Measurements from ENCODE around the gene SCYGR1.

SCYGR1 gene

DNA sequence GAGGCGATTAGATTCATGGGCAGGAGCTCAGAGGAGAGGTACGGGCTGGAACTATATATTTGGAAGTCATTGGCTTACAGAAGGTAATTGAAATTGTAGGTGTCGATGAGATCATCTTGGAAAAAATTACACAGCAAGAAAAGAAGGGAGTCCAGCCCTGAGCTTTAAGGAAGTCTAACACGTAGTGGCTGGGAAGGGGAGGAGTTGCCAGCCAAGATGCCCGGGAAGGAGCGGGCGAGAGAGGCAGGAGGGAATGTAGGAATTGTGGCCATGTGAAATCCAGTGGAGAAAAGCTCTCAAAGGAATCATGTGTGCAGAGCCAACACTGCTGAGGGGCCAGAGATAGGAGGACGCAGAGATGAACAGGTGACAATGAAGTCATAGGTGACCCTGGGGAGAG is 25.6 kb upstream of the SCYGR1 start:
- no peak overlapping the region for H3K4me2 ChIP-seq (ENCODE audit: low read length)
- no peaks in the 10 kb centered on the region for H3F3A ChIP-seq (ENCODE audit: control insufficient read depth, insufficient read depth)
- H4K20me1 ChIP-seq (ENCODE audit: control insufficient read depth, insufficient read depth, low read depth, low read length) = no peaks in the 10 kb centered on the region
- no peak for TF ChIP-seq CTCF (IDR thresholded peaks at IDR 0.05; ENCODE audit: low read depth, low read length, poor library complexity, severe bottlenecking)
- TF ChIP-seq EZH2phosphoT487 (IDR thresholded peaks at IDR 0.05; ENCODE audit: borderline replicate concordance, low read length) = no peak
- no peaks in the 10 kb centered on the region for H3K9me2 ChIP-seq (replicated peaks; ENCODE audit: control insufficient read depth, low read length)
- no peak overlapping the region for H3K4me3 ChIP-seq (ENCODE audit: low read length)
- H3K27me3 ChIP-seq (ENCODE audit: control insufficient read depth, low read length) = 0 out of 2 replicates have a peak, but pooled peaks cover 3% of the 10 kb centered on the region
- no peaks in the 10 kb centered on the region for H3K36me3 ChIP-seq (ENCODE audit: control insufficient read depth, low read length)
- no peak overlapping the region for H3K27ac ChIP-seq (ENCODE audit: low read depth, low read length)
- H3K79me2 ChIP-seq (ENCODE audit: control insufficient read depth, low read length) = no peaks in the 10 kb centered on the region
- no peaks in the 10 kb centered on the region for H3K4me1 ChIP-seq (ENCODE audit: control insufficient read depth, low read length)
- no peaks in the 10 kb centered on the region for H3K9me3 ChIP-seq (ENCODE audit: control insufficient read depth, insufficient read depth, low read length)

DNA sequence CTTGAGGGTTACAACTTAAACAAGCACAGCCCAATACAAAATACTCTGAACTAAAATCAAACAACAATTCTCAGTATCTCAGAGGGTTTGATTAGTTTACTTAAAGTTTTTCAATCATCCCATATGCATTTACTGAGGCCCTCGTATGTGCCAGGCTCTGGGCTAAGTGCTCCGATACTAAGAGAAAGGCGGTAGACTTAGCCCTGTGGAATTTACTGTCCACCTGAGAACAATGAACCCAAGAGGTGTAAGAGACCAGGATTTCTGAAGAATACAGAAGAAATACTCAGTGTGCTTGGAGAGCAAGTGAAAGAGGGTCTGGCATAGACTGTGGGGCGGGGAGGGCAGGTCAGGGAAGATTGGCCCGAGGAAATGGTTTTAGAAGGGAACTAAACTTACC is 25.1 kb upstream of the SCYGR1 start:
- TF ChIP-seq EZH2phosphoT487 (IDR thresholded peaks at IDR 0.05; ENCODE audit: borderline replicate concordance, low read length) = no peak
- TF ChIP-seq CTCF (IDR thresholded peaks at IDR 0.05; ENCODE audit: low read depth, low read length, poor library complexity, severe bottlenecking) = no peak
- 0 out of 2 replicates have a peak, but pooled peaks cover 3% of the 10 kb centered on the region for H3K27me3 ChIP-seq (ENCODE audit: control insufficient read depth, low read length)
- H3K4me1 ChIP-seq (ENCODE audit: control insufficient read depth, low read length) = no peaks in the 10 kb centered on the region
- no peak overlapping the region for H3K4me3 ChIP-seq (ENCODE audit: low read length)
- H3K36me3 ChIP-seq (ENCODE audit: control insufficient read depth, low read length) = no peaks in the 10 kb centered on the region
- H3K79me2 ChIP-seq (ENCODE audit: control insufficient read depth, low read length) = no peaks in the 10 kb centered on the region
- H3K4me2 ChIP-seq (ENCODE audit: low read length) = no peak overlapping the region
- no peaks in the 10 kb centered on the region for H3F3A ChIP-seq (ENCODE audit: control insufficient read depth, insufficient read depth)
- H4K20me1 ChIP-seq (ENCODE audit: control insufficient read depth, insufficient read depth, low read depth, low read length) = no peaks in the 10 kb centered on the region
- no peak overlapping the region for H3K27ac ChIP-seq (ENCODE audit: low read depth, low read length)
- H3K9me3 ChIP-seq (ENCODE audit: control insufficient read depth, insufficient read depth, low read length) = no peaks in the 10 kb centered on the region
- H3K9me2 ChIP-seq (replicated peaks; ENCODE audit: control insufficient read depth, low read length) = no peaks in the 10 kb centered on the region

DNA sequence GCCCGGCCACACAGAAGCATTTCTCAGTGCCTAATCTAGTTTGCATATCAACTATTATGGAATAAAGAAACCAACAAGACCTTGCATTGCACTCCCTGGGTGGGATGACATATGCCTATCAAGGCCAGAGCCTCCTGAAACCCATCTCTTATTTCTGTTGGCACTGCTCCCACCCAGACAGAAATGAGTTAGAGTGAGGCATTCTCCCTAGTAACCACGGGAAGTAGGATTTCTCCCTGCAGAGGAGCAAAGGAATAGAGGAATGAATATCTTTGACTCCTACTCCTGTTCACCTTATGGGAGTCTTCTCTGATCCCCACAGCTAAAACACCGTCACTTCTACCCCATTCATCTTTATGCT is 24.2 kb upstream of the SCYGR1 start:
- Histone ChIP-seq H3K9me2 (replicated peaks; ENCODE audit: control insufficient read depth, low read length) (no peaks in the 10 kb centered on the region), H3K27ac (ENCODE audit: low read depth, low read length) (no peak overlapping the region), H4K20me1 (ENCODE audit: control insufficient read depth, insufficient read depth, low read depth, low read length) (no peaks in the 10 kb centered on the region), H3K9me3 (ENCODE audit: control insufficient read depth, insufficient read depth, low read length) (no peaks in the 10 kb centered on the region), H3K4me3 (ENCODE audit: low read length) (no peak overlapping the region), H3K4me2 (ENCODE audit: low read length) (no peak overlapping the region), H3F3A (ENCODE audit: control insufficient read depth, insufficient read depth) (no peaks in the 10 kb centered on the region), H3K27me3 (ENCODE audit: control insufficient read depth, low read length) (0 out of 2 replicates have a peak, but pooled peaks cover 3% of the 10 kb centered on the region), H3K79me2 (ENCODE audit: control insufficient read depth, low read length) (no peaks in the 10 kb centered on the region), H3K36me3 (ENCODE audit: control insufficient read depth, low read length) (no peaks in the 10 kb centered on the region), H3K4me1 (ENCODE audit: control insufficient read depth, low read length) (no peaks in the 10 kb centered on the region)
- TF ChIP-seq EZH2phosphoT487 (IDR thresholded peaks at IDR 0.05; ENCODE audit: borderline replicate concordance, low read length) = no peak
- no peak for TF ChIP-seq CTCF (IDR thresholded peaks at IDR 0.05; ENCODE audit: low read depth, low read length, poor library complexity, severe bottlenecking)

All from DOHH2 (cell line).